Activated T-cell treated with anti-CD3 and anti-CD28 coated beads for 48 hours (primary cell): ENCODE data around the gene CLDN24.

ENCODE experiments used
- DNase-seq: peaks from one replicate; pipeline ENCODE4 v3.0.0-alpha.2; 2020; ENCODE audit warnings: low read depth

CLDN24 gene

DNA sequence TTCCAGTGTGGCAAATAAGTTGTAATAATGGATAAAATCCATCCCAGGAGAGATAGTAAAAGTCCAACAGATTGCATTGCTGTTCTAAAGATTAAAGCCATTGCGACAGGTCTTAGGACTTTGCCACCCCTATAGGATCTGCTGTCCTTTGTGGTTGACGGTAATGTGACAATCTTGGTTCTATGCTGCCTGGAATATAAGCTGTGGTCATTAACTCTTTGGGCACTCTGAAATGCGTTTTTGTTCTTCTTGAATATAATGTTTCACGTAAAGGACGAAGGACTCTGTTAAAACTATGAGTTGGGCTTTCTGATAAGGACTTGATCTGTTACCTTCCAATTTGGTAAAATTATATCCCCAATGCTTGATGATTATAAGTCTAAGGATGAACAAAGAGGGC lies at the start of gene CLDN24:
CLDN24 (minus strand) TSS at position 101 of the 400 bp plus-strand sequence; CDS start at position 101, 0 bp downstream.
- DNase-seq, result no peak

DNA sequence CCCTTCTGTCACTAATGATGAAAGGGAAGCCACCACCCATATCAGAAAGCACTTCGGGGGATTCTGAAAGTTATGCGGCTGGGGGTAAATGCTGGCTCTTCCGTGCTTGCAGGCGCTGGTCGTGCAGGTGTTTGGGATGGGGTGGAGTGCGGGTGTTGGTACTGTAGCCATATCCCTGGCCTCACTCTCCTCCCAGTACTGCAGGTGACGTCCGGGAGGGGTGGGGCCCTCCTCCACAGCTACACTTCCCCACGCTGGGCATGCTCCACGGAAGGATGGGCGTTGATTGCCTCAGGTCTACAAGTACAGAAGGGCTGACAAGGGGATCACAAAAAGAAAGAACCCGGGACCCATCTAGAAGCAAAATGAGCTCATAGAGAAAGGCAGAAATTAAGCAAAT lies 48.6 kb upstream of the CLDN24 start:
- DNase-seq, result no peak

DNA sequence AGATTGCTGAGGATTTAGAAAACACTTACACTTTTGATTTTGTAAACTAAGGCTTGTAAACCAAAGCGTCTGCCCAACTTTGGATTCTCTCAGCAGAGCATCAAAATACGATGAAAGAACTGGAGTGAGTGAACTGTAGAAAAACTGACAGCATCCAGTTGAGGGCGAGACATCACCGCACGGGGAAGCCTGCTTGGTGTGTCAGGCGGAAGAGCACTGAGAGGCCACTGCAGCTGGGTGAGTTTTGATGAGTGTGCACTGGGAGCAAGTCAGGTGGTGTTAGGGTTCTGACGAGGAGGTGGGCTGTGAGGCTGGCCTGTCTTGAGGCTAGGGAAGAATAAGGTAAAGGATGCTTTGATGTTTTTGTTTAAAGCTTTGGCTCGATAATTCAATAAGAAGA lies 46.8 kb upstream of the CLDN24 start:
- no peak for DNase-seq

DNA sequence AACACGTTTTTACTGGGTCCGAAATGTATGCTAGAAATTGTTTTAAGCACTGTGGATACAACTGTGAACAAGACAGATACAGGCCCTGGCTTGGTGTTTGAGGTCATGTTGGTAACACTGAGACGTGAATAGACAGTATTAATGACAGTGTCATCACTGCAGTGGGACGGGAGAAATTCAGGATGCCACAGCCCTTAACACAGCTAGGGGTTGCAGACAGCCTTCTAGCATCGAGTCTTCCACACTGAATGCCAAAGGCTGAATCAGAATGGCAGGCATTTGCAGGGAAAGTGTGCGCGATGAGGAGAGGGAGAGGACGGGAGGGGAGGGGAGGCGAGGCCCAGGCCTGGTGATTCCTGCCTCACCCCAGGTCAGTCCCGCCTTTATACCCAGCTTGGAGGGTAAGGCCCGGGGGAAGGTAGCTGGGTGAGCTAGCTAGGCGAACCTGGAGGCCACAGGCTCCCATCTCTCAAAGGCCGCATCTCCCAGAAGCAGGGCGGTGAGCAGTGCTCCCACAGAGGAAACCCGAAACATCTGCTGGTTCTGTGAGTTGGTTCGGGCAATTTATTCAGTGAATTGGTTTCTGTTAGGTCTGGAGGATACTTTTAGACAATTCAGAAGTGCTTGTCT lies 44.1 kb upstream of the CLDN24 start:
- DNase-seq, result no peak

DNA sequence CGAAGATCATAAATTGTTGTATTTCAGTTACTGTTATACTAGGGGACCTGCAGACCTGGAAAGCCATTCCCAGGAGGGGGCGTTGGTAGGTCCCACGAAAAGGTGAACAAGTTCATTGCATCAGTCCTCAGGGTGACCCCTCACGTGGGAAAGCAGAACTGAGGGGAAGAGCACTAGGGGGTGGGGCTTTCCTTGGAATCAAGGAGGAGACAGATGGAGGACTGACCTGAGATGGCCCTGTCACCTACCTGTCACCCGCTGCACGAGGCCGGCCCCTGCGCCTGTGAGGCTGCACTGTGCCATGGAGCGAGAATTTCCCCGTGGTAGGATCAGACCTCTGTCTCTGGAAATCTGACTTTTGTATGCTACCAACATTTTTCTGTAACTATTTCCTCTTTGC lies 41.8 kb upstream of the CLDN24 start:
- DNase-seq, result no peak

DNA sequence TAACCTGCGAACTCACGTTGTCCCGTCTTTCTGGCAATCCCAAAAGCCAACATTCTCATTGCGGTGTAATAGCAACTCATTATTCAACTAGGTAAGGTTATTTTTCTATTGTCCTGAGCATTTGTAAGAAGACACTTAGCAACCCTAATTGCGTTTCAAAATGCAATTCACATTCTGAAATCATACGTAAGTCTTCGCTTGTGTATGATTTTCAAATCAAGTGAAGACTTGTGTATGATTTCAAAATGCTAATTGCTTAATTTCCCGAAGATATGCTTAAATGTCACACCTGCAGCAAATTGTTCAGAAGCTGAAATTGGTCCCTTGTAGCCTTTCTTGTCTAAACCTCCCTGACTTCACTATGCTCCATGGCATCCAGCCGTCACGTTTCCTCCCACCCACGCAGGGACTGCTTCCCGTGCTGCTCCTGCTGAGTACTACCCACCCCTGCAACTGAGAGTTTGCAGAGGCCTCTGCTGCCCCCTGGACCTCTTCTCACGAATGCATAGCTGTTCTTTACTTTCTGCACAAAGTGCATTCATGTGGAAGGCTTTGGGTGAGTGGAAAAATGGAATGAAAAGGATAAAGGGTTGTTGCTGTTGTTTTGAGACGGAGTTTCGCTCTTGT lies 40.8 kb upstream of the CLDN24 start:
- DNase-seq, result no peak

DNA sequence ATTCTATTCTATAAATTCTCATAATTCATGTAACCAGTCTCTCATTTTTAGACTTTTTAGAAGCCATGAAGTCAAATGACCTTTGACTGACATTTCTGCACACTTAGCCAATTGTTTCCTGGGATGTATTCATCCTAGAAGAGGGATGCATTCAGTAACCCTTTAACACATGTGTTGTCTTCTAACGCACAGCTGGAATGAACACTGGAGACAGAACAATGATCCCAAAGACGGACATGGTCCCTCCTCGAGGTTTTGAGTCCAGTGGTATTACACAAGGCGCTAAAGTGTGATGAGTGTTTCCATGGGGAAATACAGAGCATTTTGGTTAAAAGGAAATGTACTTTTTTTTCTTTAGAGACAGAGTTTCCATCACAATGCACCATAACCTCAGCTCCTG lies 39.8 kb upstream of the CLDN24 start:
- no peak for DNase-seq

DNA sequence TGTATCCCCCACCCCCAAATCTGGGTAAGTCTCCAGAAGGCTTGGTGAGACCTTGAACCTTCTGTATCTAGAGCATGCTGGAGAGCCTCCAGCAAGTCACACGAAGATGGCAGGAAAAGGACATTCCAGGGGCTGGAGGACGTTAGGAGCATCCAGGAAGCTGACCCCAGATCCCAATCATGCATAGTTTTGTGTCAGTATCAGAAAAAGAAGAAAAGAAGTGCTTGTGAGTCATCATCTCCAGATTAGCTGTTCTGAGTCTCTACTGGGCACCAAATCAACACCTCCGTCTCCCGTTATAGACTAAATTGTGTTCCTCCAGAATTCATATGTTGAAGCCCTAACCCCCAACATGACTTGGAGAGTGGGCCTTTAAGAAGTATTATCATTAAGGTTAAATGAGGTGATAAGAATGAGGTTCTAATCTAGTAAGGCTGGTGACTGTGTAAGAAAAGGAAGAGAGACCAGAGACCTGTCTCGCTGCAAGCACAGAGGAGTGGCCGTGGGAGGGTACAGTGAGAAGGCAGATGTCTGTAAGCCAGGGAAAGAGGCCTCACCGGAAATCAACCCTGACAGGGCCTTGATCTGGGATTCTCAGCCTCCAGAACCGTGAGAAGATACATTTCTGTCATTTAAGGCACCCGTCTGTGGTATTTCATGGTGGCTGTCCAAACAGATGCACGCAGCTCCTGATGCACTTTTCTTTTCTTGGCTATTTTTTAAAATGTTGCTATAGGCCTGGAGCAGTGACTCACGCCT lies 38.1 kb upstream of the CLDN24 start:
- no peak for DNase-seq

DNA sequence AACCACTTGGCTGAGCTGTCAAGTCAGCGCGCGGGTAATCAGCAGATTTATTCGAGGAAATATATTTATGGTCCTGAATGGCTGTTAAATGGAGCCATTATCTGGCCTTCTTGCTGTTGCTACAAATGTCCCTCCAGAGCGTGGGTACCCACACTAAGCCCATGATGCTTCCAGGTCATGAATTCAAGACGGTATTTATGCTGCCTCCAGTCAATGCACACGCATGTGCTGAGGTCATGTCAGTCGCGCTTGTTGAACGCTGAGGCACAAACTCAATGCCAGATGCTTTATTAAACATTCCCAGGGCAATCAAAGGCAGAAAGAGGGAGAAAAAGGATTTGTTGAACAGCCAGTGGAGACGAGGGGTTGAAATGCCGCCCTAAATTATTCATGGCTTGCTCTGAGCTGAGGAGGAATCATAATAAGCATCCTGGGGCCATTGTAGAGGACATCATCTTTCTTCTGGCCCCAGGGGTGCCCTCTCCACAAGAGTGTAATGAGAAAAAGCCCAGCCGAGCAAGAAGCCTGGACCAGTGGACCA lies 36.1 kb upstream of the CLDN24 start:
- no peak for DNase-seq

DNA sequence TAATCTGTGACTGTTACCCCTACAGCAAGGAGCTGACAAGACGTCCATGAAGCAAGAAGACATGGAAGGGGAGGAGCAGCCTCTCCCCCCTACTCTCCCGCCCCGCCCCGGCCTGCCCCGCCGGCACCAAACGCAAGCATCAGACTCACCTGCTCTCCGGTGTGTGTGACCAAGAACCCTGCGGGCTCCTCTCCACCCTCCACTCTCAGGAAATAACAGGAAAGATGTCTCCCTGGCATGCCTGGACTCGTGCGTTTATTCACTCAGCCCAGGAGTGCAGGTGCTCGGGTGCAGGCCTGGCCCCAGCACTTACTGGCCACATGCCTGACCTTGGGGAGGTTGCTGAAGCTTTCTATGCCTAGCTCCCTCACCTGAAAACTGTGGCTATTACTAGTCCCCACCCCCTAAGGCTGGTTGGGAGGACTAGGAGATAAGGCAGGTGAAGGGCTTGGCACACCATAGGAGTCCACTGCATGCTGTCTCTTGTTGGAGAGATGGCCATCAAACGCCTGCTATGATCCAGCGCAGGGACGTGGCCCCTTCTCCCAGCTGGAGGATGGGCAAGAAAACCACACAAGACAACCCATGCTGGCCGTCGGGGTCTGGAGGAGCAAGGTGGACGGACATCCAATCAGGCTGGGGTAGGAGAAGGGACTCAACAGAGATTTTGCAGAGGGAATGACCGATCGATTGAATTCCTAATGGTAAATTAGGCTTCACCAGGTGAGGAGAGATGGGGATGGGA lies 34.9 kb upstream of the CLDN24 start:
- DNase-seq, result no peak

DNA sequence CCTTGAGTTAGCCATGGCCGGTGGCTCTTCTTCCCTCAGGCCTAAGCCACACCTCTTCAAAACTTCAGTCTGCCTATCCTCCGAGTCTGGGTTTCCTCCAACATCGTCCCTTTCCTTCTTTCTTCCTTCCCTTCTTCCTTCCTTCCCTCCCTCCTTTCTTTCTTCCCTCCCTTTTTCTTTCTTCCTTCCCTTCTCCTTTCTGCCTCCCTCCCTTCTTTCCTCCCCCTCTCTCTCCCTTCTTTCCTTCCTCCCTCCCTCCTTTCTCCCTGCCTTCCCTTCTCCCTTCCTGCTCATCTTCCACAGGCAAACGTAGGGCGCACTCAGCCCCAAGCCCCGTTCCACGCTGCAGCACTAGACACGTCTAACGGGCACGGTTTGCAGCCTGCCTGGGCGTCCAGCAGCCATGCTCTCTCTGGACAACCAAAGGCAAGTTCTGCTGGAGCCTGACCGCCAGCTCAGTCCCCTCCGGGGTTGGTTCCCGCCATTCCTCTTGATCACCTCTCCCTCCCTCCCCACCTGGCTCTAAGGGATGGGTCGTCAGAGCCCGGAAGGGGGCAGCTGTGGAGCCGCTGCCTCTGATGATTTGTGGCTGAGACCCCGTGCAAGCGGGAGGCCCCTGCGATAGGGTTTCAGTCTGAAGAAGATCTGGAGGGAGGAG lies 34.1 kb upstream of the CLDN24 start:
- DNase-seq, result no peak

DNA sequence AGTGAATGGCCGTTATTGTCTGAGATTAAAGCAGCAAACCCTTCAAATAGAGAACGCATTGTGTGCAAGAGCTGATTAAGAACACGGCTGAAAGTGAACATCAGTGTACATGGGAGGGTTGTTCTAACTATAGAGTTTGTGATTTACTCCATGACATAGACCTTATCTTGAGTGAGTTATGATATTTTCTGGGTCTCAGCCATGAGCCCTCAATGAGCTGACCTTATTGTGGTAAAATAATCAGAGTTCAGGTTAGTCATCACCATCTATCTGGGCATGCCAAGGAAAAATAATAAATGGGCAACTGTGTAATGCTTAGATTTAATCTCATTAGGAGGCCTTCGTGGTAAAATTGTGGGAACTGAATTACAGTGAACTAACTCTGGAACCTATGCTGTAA lies 33.2 kb upstream of the CLDN24 start:
- no peak for DNase-seq

DNA sequence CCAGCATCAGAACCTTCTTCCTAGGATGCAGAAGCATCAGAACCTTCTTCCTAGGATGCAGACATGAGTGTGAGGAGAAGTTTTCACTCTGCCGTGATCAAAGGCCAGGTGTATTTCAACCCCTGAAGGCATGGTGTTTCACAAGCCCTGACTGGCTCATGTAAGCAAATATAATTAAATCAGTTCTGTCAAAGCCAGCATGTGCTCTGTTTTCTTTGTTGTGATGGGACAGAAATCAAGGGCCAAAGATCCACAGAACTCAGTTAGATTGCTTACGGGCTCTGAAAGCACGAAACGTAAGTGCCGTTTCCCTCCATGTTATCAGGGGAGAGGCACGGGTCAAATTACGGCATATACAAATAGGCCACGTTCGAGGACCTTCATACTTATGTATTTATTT lies 32.0 kb upstream of the CLDN24 start:
- no peak for DNase-seq

DNA sequence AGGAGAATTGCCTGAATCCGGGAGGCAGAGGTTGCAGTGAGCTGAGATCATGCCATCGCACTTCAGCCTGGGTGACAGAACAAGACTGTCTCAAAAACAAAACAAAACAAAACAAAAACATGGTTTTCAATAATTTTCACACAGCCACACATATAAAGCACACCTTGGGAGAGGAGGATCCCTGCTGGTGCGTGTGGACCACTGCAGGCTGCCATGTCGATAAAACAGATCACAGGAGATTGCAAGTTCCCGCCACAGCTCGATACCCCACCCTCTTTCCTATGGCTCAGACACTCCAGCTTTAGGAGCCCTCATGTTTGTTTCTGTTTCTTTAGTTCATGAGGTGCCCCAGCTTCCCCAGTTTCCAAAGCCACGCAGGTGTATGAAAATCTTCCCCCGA lies 31.3 kb upstream of the CLDN24 start:
- DNase-seq, result no peak

DNA sequence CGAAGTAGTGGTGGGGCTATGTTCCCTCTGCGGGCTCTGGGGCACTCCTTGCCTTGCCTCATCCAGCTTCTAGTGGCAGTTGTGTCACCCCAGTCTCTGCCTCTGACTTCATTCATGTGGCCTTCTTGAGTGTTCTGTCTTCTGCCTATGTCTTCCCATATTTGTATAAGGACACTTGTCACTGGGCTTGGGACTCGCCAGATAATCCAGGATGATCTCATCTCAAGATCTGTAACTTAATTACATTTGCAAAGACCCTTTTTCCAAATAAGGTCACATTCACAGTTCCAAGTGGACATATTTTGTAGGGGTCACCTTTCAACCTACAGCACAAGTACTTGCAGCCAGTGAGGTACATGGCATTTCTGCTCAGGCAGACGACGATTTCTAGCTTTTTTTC lies 30.3 kb upstream of the CLDN24 start:
- DNase-seq, result no peak

DNA sequence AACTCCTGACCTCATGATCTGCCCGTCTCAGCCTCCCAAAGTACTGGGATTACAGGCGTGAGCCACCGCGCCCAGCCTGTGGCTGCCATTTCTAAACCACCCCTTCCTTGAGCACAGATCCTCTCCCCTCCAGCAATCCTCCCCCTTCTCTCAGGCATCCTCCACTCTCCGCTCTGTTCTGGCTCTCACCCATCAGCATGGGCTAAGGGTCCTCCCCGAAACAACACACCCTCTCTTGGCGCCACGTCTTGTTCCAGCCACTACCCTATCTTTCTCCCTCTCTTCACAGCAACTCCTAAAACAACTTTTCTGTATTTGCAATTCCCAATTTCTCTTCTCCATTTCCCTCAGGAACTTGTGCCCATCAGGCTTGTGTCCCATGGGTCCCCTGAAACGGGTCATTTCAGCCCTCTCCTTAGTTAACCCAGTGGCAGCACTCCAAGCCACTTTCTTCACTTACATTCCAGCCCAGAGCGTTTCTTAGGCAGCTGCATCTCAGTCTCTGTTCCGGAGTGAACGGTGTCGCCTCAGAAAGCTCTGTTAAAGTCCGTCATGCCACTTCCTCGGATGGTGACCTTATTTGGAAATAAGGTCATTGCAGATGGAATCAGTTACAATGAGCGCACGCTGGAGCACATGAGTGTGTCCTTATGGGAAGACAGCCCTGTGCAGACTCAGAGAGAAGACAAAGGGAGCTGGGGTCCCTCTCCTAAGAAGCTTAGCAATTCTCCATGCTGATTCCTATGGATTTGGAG lies 28.3 kb upstream of the CLDN24 start:
- no peak for DNase-seq

DNA sequence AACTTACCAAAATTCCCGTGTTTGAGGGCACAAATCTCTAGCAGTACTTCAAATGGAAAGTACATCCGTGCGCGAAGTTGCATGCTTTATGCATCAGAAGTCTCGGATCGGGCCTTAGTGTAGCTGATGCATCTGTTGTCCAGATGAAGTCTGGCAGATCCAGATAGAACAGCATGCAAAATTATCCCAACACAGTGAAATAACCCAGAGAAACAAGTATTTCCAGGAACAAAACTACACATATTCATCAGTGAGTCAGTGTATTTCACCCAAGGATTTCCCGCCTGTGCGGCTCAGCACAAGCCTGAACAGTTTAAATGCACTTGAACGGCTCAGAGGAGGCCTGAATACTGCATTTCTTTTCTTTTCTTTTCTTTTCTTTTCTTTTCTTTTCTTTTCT lies 27.4 kb upstream of the CLDN24 start:
- DNase-seq, result no peak

DNA sequence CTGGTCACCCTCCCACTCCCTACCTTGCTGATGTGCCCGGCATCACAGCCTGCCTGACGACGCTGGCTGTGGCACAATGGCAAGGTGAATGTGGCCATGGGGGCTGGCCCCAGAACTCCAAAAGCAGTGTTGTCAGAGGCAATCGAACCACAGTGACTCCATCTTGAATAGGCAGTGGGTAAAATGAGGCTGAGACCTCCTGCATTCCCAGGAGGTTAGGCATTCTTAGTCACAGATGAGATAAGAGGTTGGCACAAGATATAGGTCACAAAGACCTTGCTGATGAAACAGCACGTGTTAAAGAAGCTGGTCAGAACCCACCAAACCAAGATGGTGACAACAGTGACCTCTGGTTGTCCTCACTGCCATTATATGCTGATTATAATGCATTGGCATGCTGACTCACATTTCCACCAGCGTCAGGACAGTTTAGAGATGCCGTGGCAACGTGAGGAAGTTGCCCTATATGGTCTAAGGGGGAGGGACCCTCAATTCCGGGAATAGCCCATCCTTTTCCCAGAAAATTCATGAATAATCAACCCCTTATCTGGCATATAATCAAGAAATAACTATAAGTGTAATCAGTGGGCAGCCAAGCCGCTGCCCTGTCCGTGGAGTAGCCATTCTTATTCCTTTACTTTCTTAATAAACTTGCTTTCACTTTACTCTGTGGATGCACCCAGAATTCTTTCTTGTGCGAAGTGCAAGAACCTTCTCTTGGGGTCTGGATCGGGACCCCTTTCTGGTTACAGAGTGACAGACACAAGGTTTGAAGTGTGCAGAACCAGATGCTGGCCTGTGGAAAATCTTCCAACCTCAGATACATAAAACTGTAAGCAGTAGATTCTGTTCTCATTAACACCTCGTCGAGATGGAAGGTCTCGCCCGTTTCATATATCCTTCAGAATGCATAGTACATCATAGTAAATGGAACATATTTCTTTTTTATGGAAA lies 26.8 kb upstream of the CLDN24 start:
- peak; percentile 29 for DNase-seq

DNA sequence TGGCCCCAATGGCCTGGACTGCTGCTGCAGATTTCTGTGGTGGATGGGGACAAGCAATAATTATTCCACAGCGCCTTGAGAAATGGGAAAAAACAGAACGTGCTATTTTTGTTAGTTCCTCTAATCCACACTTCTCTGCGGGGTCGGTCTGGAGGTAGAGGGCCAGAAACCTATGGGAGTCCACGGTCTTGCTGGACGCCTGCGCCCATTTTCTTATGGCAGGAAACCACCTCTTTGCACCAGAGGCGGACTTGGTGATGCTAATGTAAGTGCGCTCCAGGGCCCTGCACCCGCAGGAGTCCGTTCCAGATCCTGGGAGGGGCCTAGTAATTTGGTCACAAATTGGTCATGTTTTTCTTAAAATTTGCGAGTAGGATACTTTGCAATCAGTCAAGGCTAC lies 25.9 kb upstream of the CLDN24 start:
- DNase-seq, result no peak

DNA sequence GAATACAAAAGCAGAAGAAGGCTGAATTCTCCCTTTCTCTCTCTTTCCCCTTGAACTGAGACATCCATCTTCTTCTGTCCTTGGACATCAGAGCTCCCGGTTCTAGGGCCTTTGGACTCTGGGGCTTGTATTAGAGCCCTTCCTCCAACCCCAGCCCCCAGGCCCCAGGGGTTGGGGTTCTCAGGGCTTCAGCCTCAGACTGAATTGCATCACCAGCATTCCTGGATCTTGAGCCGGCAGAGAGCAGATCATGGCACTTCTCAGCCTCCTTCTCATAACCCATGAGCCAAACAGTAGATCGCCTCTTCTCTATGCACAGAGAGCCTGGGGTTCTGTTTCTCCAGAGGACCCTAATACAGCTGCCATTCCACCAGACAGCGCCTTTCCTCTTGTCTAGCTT lies 25.3 kb upstream of the CLDN24 start:
- DNase-seq, result no peak
